Endothelial cell of umbilical vein (primary cell): ENCODE measurements around the gene EVX1. TPM values are rescaled to one million over a fixed set of nuclear protein-coding genes. Genes with fewer than 3 reads are reported as not detected.

Experiments used
- BruUV-seq: library from RNA; stranded (reverse); fragments of 400-500 nt; replicated peaks from 2 replicates; lab custom pipeline; 2021; lab: Mats Ljungman, UMichigan
- CTCF ChIA-PET: fragments of 300-600, 350-600 bp; sonication (Branson Sonifier 250); formaldehyde crosslinking; loops from one replicate; lab custom pipeline; 2021; ENCODE audit warnings: antibody characterized with exemption, inconsistent platforms; lab: Charles Lee
- POLR2A ChIA-PET: fragments of 300-600, 350-600 bp; sonication (Branson Sonifier 250); formaldehyde crosslinking; loops from one replicate; lab custom pipeline; 2021; ENCODE audit warnings: antibody characterized with exemption, inconsistent platforms; lab: Charles Lee
- DNase-seq: peaks from one replicate; pipeline ENCODE4 v3.0.0-alpha.2; 2011; ENCODE audit warnings: low read depth, low spot score
- FAIRE-seq: peaks from 2 replicates; lab custom pipeline; 2011; peaks lifted over from hg19 to GRCh38; lab: Jason Lieb, UNC
- H2AFZ ChIP-seq: 2 replicates; pipeline ENCODE4 v1.6.0; 2012; ENCODE audit warnings: low read depth, low read length, control low read depth, inconsistent platforms
- H3K27ac ChIP-seq: 2 replicates; pipeline ENCODE4 v1.5.1; 2011; ENCODE audit warnings: low read depth, mild to moderate bottlenecking, control low read depth, low read length, moderate library complexity; ENCODE audit not compliant: insufficient read depth
- H3K27me3 ChIP-seq, 2 experiments: 2 replicates each; pipeline versions ENCODE4 v1.6.0 to v1.6.1; 2011; ENCODE audit warnings: low read length in 2 of 2, mixed read lengths in 1 of 2; ENCODE audit not compliant: control insufficient read depth in 2 of 2, insufficient read depth in 2 of 2
- H3K36me3 ChIP-seq, 2 experiments: 2 replicates in 1 of 2; 3 replicates in 1 of 2; pipeline ENCODE4 v1.5.1; 2011; ENCODE audit warnings: low read length in 2 of 2, mild to moderate bottlenecking in 1 of 2, moderate library complexity in 1 of 2; ENCODE audit not compliant: control insufficient read depth in 2 of 2, insufficient read depth in 2 of 2; ENCODE audit errors: extremely low read depth in 1 of 2
- H3K4me1 ChIP-seq: 3 replicates; pipeline ENCODE4 v1.5.1; 2011; ENCODE audit warnings: mild to moderate bottlenecking, low read length; ENCODE audit not compliant: control insufficient read depth, insufficient read depth; ENCODE audit errors: extremely low read depth
- H3K4me2 ChIP-seq: 2 replicates; pipeline ENCODE4 v1.6.1; 2011; ENCODE audit warnings: low read length, control low read depth, mixed read lengths; ENCODE audit not compliant: insufficient read depth
- H3K4me3 ChIP-seq, 3 experiments: fragments of 200-600 bp in 1 of 3; sonication (generic), shearing (Covaris generic) in 1 of 3; replicated peaks in 1 of 3; 2 replicates each; pipeline ENCODE4 v1.5.1; 2011 to 2016; ENCODE audit warnings: control low read depth in 3 of 3, low read length in 3 of 3, mild to moderate bottlenecking in 2 of 3, inconsistent platforms in 1 of 3, low read depth in 1 of 3, moderate library complexity in 1 of 3; ENCODE audit not compliant: insufficient read depth in 1 of 3
- H3K79me2 ChIP-seq: 2 replicates; pipeline ENCODE4 v1.6.0; 2012; ENCODE audit warnings: low read length, inconsistent platforms; ENCODE audit not compliant: control insufficient read depth, insufficient read depth
- H3K9ac ChIP-seq: replicated peaks from 2 replicates; pipeline ENCODE3; 2011; ENCODE audit warnings: low read length, control low read depth; ENCODE audit not compliant: insufficient read depth; ENCODE audit errors: extremely low read depth
- H3K9me1 ChIP-seq: replicated peaks from 3 replicates; pipeline ENCODE4 v1.6.0; 2011; ENCODE audit warnings: mild to moderate bottlenecking, low read length; ENCODE audit not compliant: control insufficient read depth, insufficient read depth; ENCODE audit errors: extremely low read depth
- H3K9me3 ChIP-seq: replicated peaks from 2 replicates; pipeline ENCODE4 v1.5.1; 2012; ENCODE audit warnings: low read length, inconsistent platforms; ENCODE audit not compliant: control insufficient read depth, insufficient read depth
- H4K20me1 ChIP-seq: replicated peaks from 2 replicates; pipeline ENCODE3; 2011; ENCODE audit warnings: mild to moderate bottlenecking, low read length; ENCODE audit not compliant: control insufficient read depth, insufficient read depth; ENCODE audit errors: extremely low read depth
- EZH2 ChIP-seq: IDR thresholded peaks from 2 replicates; pipeline ENCODE4 v1.6.1; 2012; ENCODE audit warnings: borderline replicate concordance, low read depth, mild to moderate bottlenecking, moderate library complexity, low read length, inconsistent platforms; ENCODE audit not compliant: severe bottlenecking
- FOS ChIP-seq: IDR thresholded peaks from 2 replicates; pipeline ENCODE4 v1.6.1; 2011; ENCODE audit warnings: mild to moderate bottlenecking, low read length, moderate library complexity, borderline replicate concordance; ENCODE audit not compliant: insufficient read depth
- GATA2 ChIP-seq: IDR thresholded peaks from 2 replicates; pipeline ENCODE4 v1.7.0; 2011; ENCODE audit warnings: low read depth, mild to moderate bottlenecking, moderate library complexity, mixed read lengths, low read length; ENCODE audit not compliant: insufficient read length, insufficient read depth
- MYC ChIP-seq: IDR thresholded peaks from one replicate; pipeline ENCODE4 v1.6.1; 2011; ENCODE audit warnings: mild to moderate bottlenecking, low read depth, low read length
- POLR2A ChIP-seq: IDR thresholded peaks from 2 replicates; pipeline ENCODE4 v1.6.1; 2012; ENCODE audit warnings: low read depth, mild to moderate bottlenecking, control low read depth, low read length
- POLR2AphosphoS5 ChIP-seq: IDR thresholded peaks from 2 replicates; pipeline ENCODE4 v1.6.1; 2012; ENCODE audit warnings: low read depth, mild to moderate bottlenecking, control low read depth, low read length, moderate library complexity; ENCODE audit not compliant: insufficient read depth
- dilution Hi-C: fragments of 300-500 bp; cut with MboI; formaldehyde crosslinking; loops from one replicate; pipeline ENCODE4 v1.15.0; 2019; ENCODE audit warnings: low sequenced_read_pairs; ENCODE audit not compliant: extremely low pct_ligation_motif_present
- intact Hi-C: fragments of 100-400 bp; cut with micrococcal nuclease; formaldehyde crosslinking; loops from one replicate; pipeline ENCODE4 v1.10.0; 2022
- polyA plus RNA-seq, 4 experiments: library from polyadenylated mRNA; depleted of rRNA in 3 of 4; stranded (reverse) in 3 of 4; unstranded in 1 of 4; fragments of >200 nt; gene quantifications; 2 replicates each; pipeline versions ENCODE4 v1.2.1 to v1.2.3, GENCODE V29; 2011 to 2012; ENCODE audit warnings: missing spikeins in 1 of 4
- total RNA-seq: library from RNA; stranded (reverse); gene quantifications from 2 replicates; pipeline ENCODE4 v1.2.3, GENCODE V29; 2021
- TF ChIP-seq, protein P1 (sequence below), 2 donors: IDR thresholded peaks; 1 replicate in 1 of 2; 2 replicates in 1 of 2; pipeline ENCODE4 v1.5.1; 2011; ENCODE audit warnings: low read length in 2 of 2, mild to moderate bottlenecking in 2 of 2, moderate library complexity in 2 of 2, control low read depth in 1 of 2, inconsistent platforms in 1 of 2, low read depth in 1 of 2; ENCODE audit not compliant: insufficient read depth in 1 of 2; ENCODE audit errors: extremely low read depth in 1 of 2

The EVX1 gene
- total and polyA plus RNA-seq, 2 donors (not counting 3 experiments of a cell fraction or from before 2014, with no cell fraction given): not detected

DNA sequence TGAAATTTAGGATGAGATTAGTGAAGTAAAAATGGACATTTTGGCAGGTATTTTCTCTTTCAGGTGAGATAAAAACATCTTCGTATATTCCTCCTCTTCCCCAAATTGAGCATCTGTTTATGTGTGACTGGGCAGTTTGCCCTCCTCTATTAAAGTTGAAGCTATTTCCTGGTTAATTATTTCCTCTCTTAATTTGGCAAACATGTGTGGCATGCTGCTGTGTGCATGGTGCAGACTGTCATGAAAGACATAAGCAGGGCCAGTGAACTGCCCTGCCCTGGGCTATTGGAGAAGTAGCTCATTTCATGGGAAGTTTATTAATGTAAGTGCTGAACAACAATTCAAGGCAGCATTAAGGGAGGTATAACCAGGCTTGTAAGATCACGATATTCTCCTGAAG lies 52.6 kb downstream of the EVX1 start:
- BruUV-seq: no TSS peak
- Histone ChIP-seq H3K9me1 (no peaks in the 10 kb centered on the region), H3K9me3 (no peaks in the 10 kb centered on the region), H3K4me1 (no peaks in the 10 kb centered on the region), H3K4me2 (no peak overlapping the region), H3K79me2 (no peaks in the 10 kb centered on the region), H3K27ac (no peak overlapping the region), H4K20me1 (no peaks in the 10 kb centered on the region), H2AFZ (no peak overlapping the region), H3K36me3 (no peaks in the 10 kb centered on the region), H3K9ac (no peak overlapping the region), H3K4me3 (no peak overlapping the region), H3K27me3 (no peaks in the 10 kb centered on the region)
- DNase-seq (no peak), FAIRE-seq (no peak)
- dilution Hi-C loops: no loop called here
- intact Hi-C loops: no loop called here
- CTCF ChIA-PET: no interaction called here
- TF ChIP-seq POLR2AphosphoS5 (no peak), EZH2 (no peak), GATA2 (no peak), MYC (no peak), POLR2A (no peak)
- TF ChIP-seq, protein P1, sequence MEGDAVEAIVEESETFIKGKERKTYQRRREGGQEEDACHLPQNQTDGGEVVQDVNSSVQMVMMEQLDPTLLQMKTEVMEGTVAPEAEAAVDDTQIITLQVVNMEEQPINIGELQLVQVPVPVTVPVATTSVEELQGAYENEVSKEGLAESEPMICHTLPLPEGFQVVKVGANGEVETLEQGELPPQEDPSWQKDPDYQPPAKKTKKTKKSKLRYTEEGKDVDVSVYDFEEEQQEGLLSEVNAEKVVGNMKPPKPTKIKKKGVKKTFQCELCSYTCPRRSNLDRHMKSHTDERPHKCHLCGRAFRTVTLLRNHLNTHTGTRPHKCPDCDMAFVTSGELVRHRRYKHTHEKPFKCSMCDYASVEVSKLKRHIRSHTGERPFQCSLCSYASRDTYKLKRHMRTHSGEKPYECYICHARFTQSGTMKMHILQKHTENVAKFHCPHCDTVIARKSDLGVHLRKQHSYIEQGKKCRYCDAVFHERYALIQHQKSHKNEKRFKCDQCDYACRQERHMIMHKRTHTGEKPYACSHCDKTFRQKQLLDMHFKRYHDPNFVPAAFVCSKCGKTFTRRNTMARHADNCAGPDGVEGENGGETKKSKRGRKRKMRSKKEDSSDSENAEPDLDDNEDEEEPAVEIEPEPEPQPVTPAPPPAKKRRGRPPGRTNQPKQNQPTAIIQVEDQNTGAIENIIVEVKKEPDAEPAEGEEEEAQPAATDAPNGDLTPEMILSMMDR (IDR thresholded peaks at IDR 0.05; ENCODE audit: extremely low read depth in 1 of 2, insufficient read depth in 1 of 2, low read depth in 1 of 2, low read length in 2 of 2): no peak
- POLR2A ChIA-PET: no interaction called here

DNA sequence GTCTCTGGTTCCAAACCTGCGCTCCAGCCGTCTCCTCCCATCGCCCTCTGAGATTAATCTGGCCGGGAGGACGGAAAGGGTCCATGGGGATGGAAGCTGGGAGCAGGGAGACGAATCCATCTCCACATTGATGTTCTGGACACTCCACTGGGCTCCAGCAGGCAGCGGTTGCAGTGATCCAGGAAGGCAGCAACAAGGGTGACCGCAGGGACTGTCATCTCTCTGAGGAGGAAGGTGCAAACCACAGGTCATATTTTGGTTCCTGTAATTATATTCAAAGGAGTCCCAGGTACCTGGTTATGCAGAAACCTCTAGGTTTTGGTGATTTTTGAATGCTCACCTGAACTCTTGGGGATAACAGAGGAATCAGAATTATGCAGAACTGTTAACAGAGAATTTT lies 54.8 kb downstream of the EVX1 start:
- Histone ChIP-seq H3K9me3 (no peaks in the 10 kb centered on the region), H3K9ac (no peak overlapping the region), H3K4me3 (no peak overlapping the region), H3K36me3 (no peaks in the 10 kb centered on the region), H3K79me2 (no peaks in the 10 kb centered on the region), H3K27ac (no peak overlapping the region), H3K27me3 (peaks cover 0 to 1% of the 10 kb centered on the region in 2 experiments), H4K20me1 (no peaks in the 10 kb centered on the region), H3K4me1 (no peaks in the 10 kb centered on the region), H3K9me1 (no peaks in the 10 kb centered on the region), H2AFZ (no peak overlapping the region), H3K4me2 (no peak overlapping the region)
- POLR2A ChIA-PET: no interaction called here
- no TSS peak for BruUV-seq
- TF ChIP-seq MYC (no peak), FOS (no peak)
- TF ChIP-seq, protein P1 (IDR thresholded peaks at IDR 0.05; ENCODE audit: extremely low read depth in 1 of 2, insufficient read depth in 1 of 2, low read depth in 1 of 2, low read length in 2 of 2): no peak
- intact Hi-C loops: no loop called here
- DNase-seq: no peak
- CTCF ChIA-PET: no interaction called here
- FAIRE-seq: no peak
- dilution Hi-C loops: no loop called here
